DOHH2 (cell line): ENCODE data around the gene LAMP2.
A peak's percentile ranks its signal among the peaks of the same experiment; 100 is the strongest.
"Not testable (repeated sequence)": the region's sequence is repeated elsewhere in the genome, so short reads cannot be mapped to it uniquely, and the experiment has no call there.

Experiments
- H3F3A ChIP-seq: fragments of 200-600 bp; sonication (generic), shearing (Covaris generic); 2 replicates; pipeline ENCODE4 v1.6.0; 2016; ENCODE audit warnings: antibody characterized with exemption, mild to moderate bottlenecking; ENCODE audit not compliant: control insufficient read depth, insufficient read depth
- H3K27ac ChIP-seq: fragments of 200-600 bp; sonication (generic); 2 replicates; pipeline ENCODE4 v1.5.1; 2014; ENCODE audit warnings: low read depth, mild to moderate bottlenecking, low read length, moderate library complexity
- H3K27me3 ChIP-seq: fragments of 200-600 bp; sonication (generic); 2 replicates; pipeline ENCODE4 v1.6.1; 2014; ENCODE audit warnings: mild to moderate bottlenecking, low read length, mixed read lengths; ENCODE audit not compliant: control insufficient read depth
- H3K36me3 ChIP-seq: fragments of 200-600 bp; sonication (generic); 2 replicates; pipeline ENCODE4 v1.6.1; 2014; ENCODE audit warnings: mild to moderate bottlenecking, low read length, moderate library complexity, mixed read lengths; ENCODE audit not compliant: control insufficient read depth
- H3K4me1 ChIP-seq: fragments of 200-600 bp; sonication (generic); 2 replicates; pipeline ENCODE4 v1.6.1; 2014; ENCODE audit warnings: mild to moderate bottlenecking, low read length, mixed read lengths; ENCODE audit not compliant: control insufficient read depth
- H3K4me2 ChIP-seq: fragments of 200-600 bp; sonication (generic); 2 replicates; pipeline ENCODE4 v1.6.0; 2014; ENCODE audit warnings: mild to moderate bottlenecking, low read length, moderate library complexity
- H3K4me3 ChIP-seq: fragments of 200-600 bp; sonication (generic); 2 replicates; pipeline ENCODE4 v1.5.1; 2014; ENCODE audit warnings: mild to moderate bottlenecking, low read length, mixed read lengths
- H3K79me2 ChIP-seq: fragments of 200-600 bp; sonication (generic); 2 replicates; pipeline ENCODE4 v1.6.1; 2014; ENCODE audit warnings: mild to moderate bottlenecking, low read length, mixed read lengths; ENCODE audit not compliant: control insufficient read depth
- H3K9me2 ChIP-seq: fragments of 200-600 bp; sonication (generic); replicated peaks from 2 replicates; pipeline ENCODE4 v1.6.1; 2014; ENCODE audit warnings: mild to moderate bottlenecking, low read length, mixed read lengths; ENCODE audit not compliant: control insufficient read depth
- H3K9me3 ChIP-seq: fragments of 200-600 bp; sonication (generic); 2 replicates; pipeline ENCODE4 v1.6.1; 2014; ENCODE audit warnings: antibody characterized with exemption, low read length, mixed read lengths; ENCODE audit not compliant: control insufficient read depth, insufficient read depth
- H4K20me1 ChIP-seq: fragments of 200-600 bp; sonication (generic); 2 replicates; pipeline ENCODE4 v1.6.0; 2014; ENCODE audit warnings: low read depth, mild to moderate bottlenecking, antibody characterized with exemption, low read length, moderate library complexity; ENCODE audit not compliant: control insufficient read depth, insufficient read depth
- EZH2phosphoT487 ChIP-seq: fragments of 200-600 bp; sonication (generic); IDR thresholded peaks from 2 replicates; pipeline ENCODE4 v1.6.1; 2017; ENCODE audit warnings: borderline replicate concordance, mild to moderate bottlenecking, antibody characterized with exemption, low read length, moderate library complexity, mixed read lengths
- TF ChIP-seq, protein P1 (sequence below): fragments of 200-600 bp; sonication (generic); IDR thresholded peaks from one replicate; pipeline ENCODE4 v1.5.1; 2014; ENCODE audit warnings: antibody characterized with exemption, mild to moderate bottlenecking, low read depth, low read length; ENCODE audit not compliant: poor library complexity, severe bottlenecking

Gene LAMP2

DNA sequence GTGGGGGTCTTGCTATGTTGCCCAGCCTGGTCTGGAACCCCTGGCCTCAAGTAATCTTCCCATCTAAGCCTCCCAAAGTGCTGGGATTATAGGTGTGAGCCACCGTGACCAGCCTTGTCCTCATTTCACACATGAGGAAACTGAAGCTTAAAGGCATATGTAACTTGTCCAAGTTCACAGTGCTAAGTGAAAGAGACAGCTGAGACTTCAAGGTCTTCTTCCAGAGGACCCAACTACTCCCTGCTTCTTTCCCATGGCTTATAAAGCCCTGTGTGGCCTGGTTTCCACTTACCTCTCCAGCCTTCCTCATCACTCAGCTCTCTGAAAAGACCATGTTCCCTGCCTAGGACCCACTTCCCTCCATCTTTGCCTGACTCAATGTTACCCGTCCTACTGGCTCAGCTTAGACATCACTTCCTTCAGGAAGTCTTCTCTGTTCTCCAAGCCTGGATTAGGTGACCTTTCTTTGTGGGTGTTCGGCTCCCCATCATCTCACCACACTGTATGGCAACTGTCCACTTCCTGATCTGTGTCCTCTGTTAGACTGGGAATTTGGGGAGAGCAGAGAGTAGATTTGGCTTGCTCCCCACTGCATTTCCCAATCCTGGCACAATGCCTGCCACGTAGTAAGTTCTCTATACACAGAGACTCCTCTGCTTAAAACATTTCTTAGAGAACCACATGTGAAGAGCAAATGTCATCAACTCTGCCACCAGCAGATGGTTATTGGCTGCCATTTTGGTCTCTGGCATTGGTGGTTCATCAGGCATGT lies 30.4 kb upstream of the LAMP2 start:
- Histone ChIP-seq H3K27ac (no peak overlapping the region), H3K4me3 (no peak overlapping the region)

DNA sequence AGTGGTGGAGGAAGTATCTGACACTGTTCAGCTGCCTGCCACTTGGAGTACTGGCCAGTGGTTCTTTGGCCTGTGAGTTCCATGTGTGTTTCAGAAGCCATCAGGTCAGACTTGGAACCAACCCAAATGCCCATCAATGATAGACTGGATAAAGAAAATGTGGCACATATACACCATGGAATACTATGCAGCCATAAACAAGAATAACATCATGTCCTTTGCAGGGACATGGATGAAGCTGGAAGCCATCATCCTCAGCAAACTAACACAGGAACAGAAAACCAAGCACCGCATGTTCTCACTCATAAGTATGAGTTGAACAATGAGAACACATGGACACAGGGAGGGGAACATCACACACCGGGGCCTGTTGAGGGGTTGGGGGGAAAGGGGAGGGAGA lies 21.0 kb upstream of the LAMP2 start:
- H3K27ac ChIP-seq, H3K9me2 ChIP-seq, H4K20me1 ChIP-seq, H3K4me3 ChIP-seq, H3K79me2 ChIP-seq, H3K4me2 ChIP-seq, H3F3A ChIP-seq, H3K36me3 ChIP-seq, H3K9me3 ChIP-seq, H3K27me3 ChIP-seq: not testable (repeated sequence)
- peaks cover 13% of the 10 kb centered on the region for H3K4me1 ChIP-seq

More for the DNA sequence above, 30.4 kb upstream of the LAMP2 start:
- no peaks in the 10 kb centered on the region for H3F3A ChIP-seq
- no peaks in the 10 kb centered on the region for H3K4me1 ChIP-seq
- H3K9me2 ChIP-seq = no peaks in the 10 kb centered on the region
- no peaks in the 10 kb centered on the region for H3K79me2 ChIP-seq
- TF ChIP-seq, protein P1, sequence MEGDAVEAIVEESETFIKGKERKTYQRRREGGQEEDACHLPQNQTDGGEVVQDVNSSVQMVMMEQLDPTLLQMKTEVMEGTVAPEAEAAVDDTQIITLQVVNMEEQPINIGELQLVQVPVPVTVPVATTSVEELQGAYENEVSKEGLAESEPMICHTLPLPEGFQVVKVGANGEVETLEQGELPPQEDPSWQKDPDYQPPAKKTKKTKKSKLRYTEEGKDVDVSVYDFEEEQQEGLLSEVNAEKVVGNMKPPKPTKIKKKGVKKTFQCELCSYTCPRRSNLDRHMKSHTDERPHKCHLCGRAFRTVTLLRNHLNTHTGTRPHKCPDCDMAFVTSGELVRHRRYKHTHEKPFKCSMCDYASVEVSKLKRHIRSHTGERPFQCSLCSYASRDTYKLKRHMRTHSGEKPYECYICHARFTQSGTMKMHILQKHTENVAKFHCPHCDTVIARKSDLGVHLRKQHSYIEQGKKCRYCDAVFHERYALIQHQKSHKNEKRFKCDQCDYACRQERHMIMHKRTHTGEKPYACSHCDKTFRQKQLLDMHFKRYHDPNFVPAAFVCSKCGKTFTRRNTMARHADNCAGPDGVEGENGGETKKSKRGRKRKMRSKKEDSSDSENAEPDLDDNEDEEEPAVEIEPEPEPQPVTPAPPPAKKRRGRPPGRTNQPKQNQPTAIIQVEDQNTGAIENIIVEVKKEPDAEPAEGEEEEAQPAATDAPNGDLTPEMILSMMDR = no peak
- TF ChIP-seq EZH2phosphoT487 = no peak
- H3K9me3 ChIP-seq = no peaks in the 10 kb centered on the region
- H3K36me3 ChIP-seq = no peaks in the 10 kb centered on the region
- H3K4me2 ChIP-seq = no peak overlapping the region
- H3K27me3 ChIP-seq = no peaks in the 10 kb centered on the region
- H4K20me1 ChIP-seq = no peaks in the 10 kb centered on the region

DNA sequence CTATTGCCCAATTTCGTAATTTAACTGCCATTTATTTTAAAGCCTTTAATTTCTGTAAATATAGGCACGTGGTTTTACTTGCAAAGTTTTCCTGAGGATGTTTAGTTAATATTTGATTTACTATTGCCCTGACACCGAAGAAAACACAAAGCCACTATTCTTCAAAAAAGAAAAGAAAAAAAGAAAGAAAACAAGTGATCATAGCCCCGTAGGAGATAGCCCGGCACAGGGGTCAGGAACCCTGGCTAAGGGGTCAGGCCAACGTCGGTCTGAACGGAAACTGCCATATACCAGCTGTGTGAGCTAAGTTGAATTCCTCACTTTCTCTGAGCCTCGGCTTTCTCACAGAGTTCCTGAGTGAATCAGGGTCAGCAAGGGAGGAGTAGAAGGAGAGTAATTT lies 17.7 kb upstream of the LAMP2 start:
- no peaks in the 10 kb centered on the region for H4K20me1 ChIP-seq
- H3F3A ChIP-seq = no peaks in the 10 kb centered on the region
- no peaks in the 10 kb centered on the region for H3K9me2 ChIP-seq
- H3K36me3 ChIP-seq = no peaks in the 10 kb centered on the region
- no peak for TF ChIP-seq EZH2phosphoT487
- TF ChIP-seq, protein P1 = no peak
- H3K4me1 ChIP-seq = peaks cover 13% of the 10 kb centered on the region
- no peaks in the 10 kb centered on the region for H3K79me2 ChIP-seq
- no peaks in the 10 kb centered on the region for H3K27me3 ChIP-seq
- no peak overlapping the region for H3K4me2 ChIP-seq
- H3K4me3 ChIP-seq = no peak overlapping the region
- H3K27ac ChIP-seq = no peak overlapping the region
- H3K9me3 ChIP-seq = no peaks in the 10 kb centered on the region

DNA sequence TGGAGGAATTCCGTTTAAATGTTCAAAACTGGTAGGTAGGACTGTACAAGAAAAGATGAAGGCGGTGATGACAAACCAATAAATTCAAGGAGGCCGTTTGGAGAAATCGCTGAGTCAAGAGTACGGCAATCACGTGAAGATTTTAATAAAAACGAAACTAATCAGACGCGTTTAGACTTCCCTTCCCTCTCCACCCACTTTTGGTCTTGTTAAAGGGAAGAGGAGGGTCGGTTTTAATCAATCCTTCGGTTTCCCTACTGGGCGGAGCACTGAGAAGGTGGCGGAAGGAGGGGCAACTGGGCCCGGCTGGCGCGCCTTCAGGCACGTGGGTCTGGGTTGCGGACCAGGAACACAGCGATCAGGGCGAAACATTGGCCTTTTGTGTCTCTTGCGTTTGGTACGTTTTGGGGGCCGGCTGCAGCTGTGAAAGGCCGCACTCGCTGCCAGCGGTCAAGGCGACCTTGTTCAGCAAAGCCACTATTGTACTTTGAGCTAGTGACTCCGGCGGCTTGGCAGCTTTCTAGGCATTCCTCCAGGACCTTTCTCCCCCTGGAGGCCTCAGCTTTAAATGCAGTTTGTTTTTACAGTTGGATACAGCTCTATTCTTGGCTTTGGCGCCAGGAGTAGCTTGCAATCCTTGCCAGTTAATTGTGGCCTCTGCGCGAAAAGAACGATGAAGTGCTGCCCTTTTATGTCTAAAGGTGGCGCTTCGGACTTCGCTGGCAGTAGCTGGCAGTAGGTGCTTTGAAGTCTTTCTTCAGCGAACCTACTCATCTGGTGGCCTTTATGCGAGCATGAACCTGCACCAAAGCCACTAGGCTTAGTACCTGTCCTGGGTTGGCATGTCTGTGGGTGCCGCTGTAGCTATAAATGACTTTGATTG lies 16.8 kb upstream of the LAMP2 start:
- no peaks in the 10 kb centered on the region for H3K27me3 ChIP-seq
- peak overlapping the region; percentile 60 for H3K4me3 ChIP-seq
- H3K9me3 ChIP-seq = no peaks in the 10 kb centered on the region
- no peaks in the 10 kb centered on the region for H4K20me1 ChIP-seq
- H3K27ac ChIP-seq = no peak overlapping the region
- TF ChIP-seq EZH2phosphoT487 = no peak
- TF ChIP-seq, protein P1 = peak; percentile 56
- no peaks in the 10 kb centered on the region for H3K36me3 ChIP-seq
- H3K4me2 ChIP-seq = peak overlapping the region; percentile 76
- H3F3A ChIP-seq = no peaks in the 10 kb centered on the region
- H3K9me2 ChIP-seq = no peaks in the 10 kb centered on the region
- H3K4me1 ChIP-seq = peaks cover 13% of the 10 kb centered on the region
- H3K79me2 ChIP-seq = no peaks in the 10 kb centered on the region
